ENCODE data around the gene NSL1. TPM values are rescaled to one million over a fixed set of nuclear protein-coding genes. Genes with fewer than 3 reads are reported as not detected.

The NSL1 gene
- total RNA-seq, 1 experiment from 2014 or later = 36.4 TPM

GRCh38 chr1:212805767-212806166 is 14.2 kb upstream of the NSL1 start:
- Histone ChIP-seq H2AFZ (ENCODE audit: low read depth, low read length, poor library complexity, severe bottlenecking) (no peak overlapping the region), H3K36me3 (ENCODE audit: control insufficient read depth in 1 of 2, insufficient read depth in 2 of 2, low read length in 2 of 2) (peaks cover 0 to 6% of the 10 kb centered on the region in 2 experiments; a peak in 2 of 4 replicates), H3K9ac (ENCODE audit: low read length) (no peak overlapping the region), H3K4me1 (ENCODE audit: control insufficient read depth in 1 of 2, insufficient read depth in 2 of 2, low read length in 2 of 2) (no peaks in the 10 kb centered on the region), H3K27ac (ENCODE audit: low read depth, low read length) (no peak overlapping the region), H3K27me3 (ENCODE audit: insufficient read depth, low read length) (no peaks in the 10 kb centered on the region), H3K4me2 (ENCODE audit: low read length) (no peak overlapping the region), H3K9me3 (ENCODE audit: control insufficient read depth in 1 of 2, insufficient read depth in 1 of 2, low read depth in 1 of 2, low read length in 2 of 2) (no peaks in the 10 kb centered on the region), H3K9me2 (ENCODE audit: insufficient read depth) (no peaks in the 10 kb centered on the region), H3K4me3 (replicated peaks in 1 of 2; ENCODE audit: low read depth in 1 of 2, low read length in 2 of 2) (no peak overlapping the region), H4K20me1 (ENCODE audit: insufficient read depth) (no peaks in the 10 kb centered on the region), H3K79me2 (ENCODE audit: insufficient read depth, low read length) (no peaks in the 10 kb centered on the region)
- BruUV-seq (replicated peaks) = no TSS peak
- ChIA-PET RAD21 (ENCODE audit: low non-redundant PET in 1 of 2, low total read pairs in 2 of 2, uncharacterized antibody in 2 of 2, unreplicated experiment in 2 of 2) (no interaction called here), POLR2A (no interaction called here), CTCF (interaction anchor here (0.9 kb wide), 1 partner anchor 13 kb away, joined by 6 read pairs; no protein-coding TSS in a partner anchor)
- intact Hi-C loops (cut with micrococcal nuclease) = no loop called here
- DNase-seq (ENCODE audit: low read depth, low spot score) (no peak), ATAC-seq (no peak)
- TF ChIP-seq RAD21 (IDR thresholded peaks at IDR 0.05; ENCODE audit: low read depth) (no peak), EGR1 (IDR thresholded peaks at IDR 0.05; ENCODE audit: low read depth) (no peak), TCF7L2 (IDR thresholded peaks at IDR 0.05; ENCODE audit: borderline replicate concordance, extremely low read depth, insufficient read depth, insufficient read length) (no peak), SRF (IDR thresholded peaks at IDR 0.05; ENCODE audit: low read depth) (no peak), FOSL1 (IDR thresholded peaks at IDR 0.05; ENCODE audit: low read depth) (no peak), POLR2A (IDR thresholded peaks at IDR 0.05; ENCODE audit: borderline replicate concordance, extremely low read depth, insufficient read depth, insufficient read length) (no peak), EZH2 (IDR thresholded peaks at IDR 0.05) (no peak), ZNF274 (IDR thresholded peaks at IDR 0.05; ENCODE audit: low read depth, low read length) (no peak), YY1 (IDR thresholded peaks at IDR 0.05; ENCODE audit: extremely low read depth, insufficient replicate concordance, low read depth, low read length) (no peak), SP1 (IDR thresholded peaks at IDR 0.05; ENCODE audit: low read depth) (no peak), CEBPB (IDR thresholded peaks at IDR 0.05; ENCODE audit: low read depth) (no peak), ELF1 (IDR thresholded peaks at IDR 0.05; ENCODE audit: borderline replicate concordance, low read depth) (no peak)
- TF ChIP-seq, protein P1, sequence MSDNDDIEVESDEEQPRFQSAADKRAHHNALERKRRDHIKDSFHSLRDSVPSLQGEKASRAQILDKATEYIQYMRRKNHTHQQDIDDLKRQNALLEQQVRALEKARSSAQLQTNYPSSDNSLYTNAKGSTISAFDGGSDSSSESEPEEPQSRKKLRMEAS (IDR thresholded peaks at IDR 0.05) = no peak
- TF ChIP-seq, protein P2, sequence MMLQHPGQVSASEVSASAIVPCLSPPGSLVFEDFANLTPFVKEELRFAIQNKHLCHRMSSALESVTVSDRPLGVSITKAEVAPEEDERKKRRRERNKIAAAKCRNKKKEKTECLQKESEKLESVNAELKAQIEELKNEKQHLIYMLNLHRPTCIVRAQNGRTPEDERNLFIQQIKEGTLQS (IDR thresholded peaks at IDR 0.05) = no peak
- TF ChIP-seq, protein P3, sequence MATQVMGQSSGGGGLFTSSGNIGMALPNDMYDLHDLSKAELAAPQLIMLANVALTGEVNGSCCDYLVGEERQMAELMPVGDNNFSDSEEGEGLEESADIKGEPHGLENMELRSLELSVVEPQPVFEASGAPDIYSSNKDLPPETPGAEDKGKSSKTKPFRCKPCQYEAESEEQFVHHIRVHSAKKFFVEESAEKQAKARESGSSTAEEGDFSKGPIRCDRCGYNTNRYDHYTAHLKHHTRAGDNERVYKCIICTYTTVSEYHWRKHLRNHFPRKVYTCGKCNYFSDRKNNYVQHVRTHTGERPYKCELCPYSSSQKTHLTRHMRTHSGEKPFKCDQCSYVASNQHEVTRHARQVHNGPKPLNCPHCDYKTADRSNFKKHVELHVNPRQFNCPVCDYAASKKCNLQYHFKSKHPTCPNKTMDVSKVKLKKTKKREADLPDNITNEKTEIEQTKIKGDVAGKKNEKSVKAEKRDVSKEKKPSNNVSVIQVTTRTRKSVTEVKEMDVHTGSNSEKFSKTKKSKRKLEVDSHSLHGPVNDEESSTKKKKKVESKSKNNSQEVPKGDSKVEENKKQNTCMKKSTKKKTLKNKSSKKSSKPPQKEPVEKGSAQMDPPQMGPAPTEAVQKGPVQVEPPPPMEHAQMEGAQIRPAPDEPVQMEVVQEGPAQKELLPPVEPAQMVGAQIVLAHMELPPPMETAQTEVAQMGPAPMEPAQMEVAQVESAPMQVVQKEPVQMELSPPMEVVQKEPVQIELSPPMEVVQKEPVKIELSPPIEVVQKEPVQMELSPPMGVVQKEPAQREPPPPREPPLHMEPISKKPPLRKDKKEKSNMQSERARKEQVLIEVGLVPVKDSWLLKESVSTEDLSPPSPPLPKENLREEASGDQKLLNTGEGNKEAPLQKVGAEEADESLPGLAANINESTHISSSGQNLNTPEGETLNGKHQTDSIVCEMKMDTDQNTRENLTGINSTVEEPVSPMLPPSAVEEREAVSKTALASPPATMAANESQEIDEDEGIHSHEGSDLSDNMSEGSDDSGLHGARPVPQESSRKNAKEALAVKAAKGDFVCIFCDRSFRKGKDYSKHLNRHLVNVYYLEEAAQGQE (IDR thresholded peaks at IDR 0.05; ENCODE audit: low read depth) = no peak
